K562 (cell line): Measurements from ENCODE around the gene GALE. TPM values are rescaled to one million over a fixed set of nuclear protein-coding genes. Genes with fewer than 3 reads are reported as not detected.
A peak's percentile ranks its signal among the peaks of the same experiment; 100 is the strongest.

Source experiments
- ARID3A ChIP-seq: IDR thresholded peaks from 2 replicates; pipeline ENCODE4 v1.6.1; 2012; ENCODE audit warnings: low read depth, low read length, improper control_type of control experiment, borderline replicate concordance
- BRF2 ChIP-seq: IDR thresholded peaks from 3 replicates; pipeline ENCODE4 v1.6.1; 2011; ENCODE audit warnings: borderline replicate concordance, mild to moderate bottlenecking; ENCODE audit not compliant: insufficient read length, insufficient read depth
- CREB5 ChIP-seq: fragments of 250-450 bp; sonication (Bioruptor Pico); IDR thresholded peaks from 2 replicates; pipeline ENCODE4 v1.5.0; 2020; ENCODE audit warnings: mild to moderate bottlenecking
- E2F3 ChIP-seq: fragments of 250-450 bp; sonication (Bioruptor Pico); IDR thresholded peaks from 2 replicates; pipeline ENCODE4 v1.4.0; 2020; ENCODE audit warnings: mild to moderate bottlenecking
- ELF2 ChIP-seq: fragments of 250-450 bp; sonication (Bioruptor Pico); IDR thresholded peaks from 2 replicates; pipeline ENCODE4 v1.5.0; 2021; ENCODE audit warnings: mild to moderate bottlenecking
- FOXK2 ChIP-seq, 2 experiments: fragments of 450-650 bp; IDR thresholded peaks in 1 of 2; conservative IDR thresholded peaks in 1 of 2; 2 replicates each; pipeline ENCODE4 v1.6.1; 2016; ENCODE audit warnings: low read depth in 2 of 2, mild to moderate bottlenecking in 1 of 2
- GATA2 ChIP-seq: sonication (generic); formaldehyde crosslinking; IDR thresholded peaks from 2 replicates; pipeline ENCODE4 v1.4.0; 2020; ENCODE audit warnings: mild to moderate bottlenecking, missing genetic modification reagents
- HMGN3 ChIP-seq: IDR thresholded peaks from 2 replicates; pipeline ENCODE4 v1.6.1; 2011; ENCODE audit warnings: borderline replicate concordance, low read depth, mild to moderate bottlenecking, mixed read lengths, low read length; ENCODE audit not compliant: insufficient read length; ENCODE audit errors: extremely low read depth
- PCBP1 ChIP-seq: fragments of 200-400 bp; formaldehyde crosslinking; IDR thresholded peaks from 2 replicates; pipeline ENCODE4 v1.6.1; 2018; ENCODE audit warnings: mild to moderate bottlenecking, low read depth, low read length; ENCODE audit not compliant: poor library complexity, severe bottlenecking
- POLR2B ChIP-seq: fragments of 450-650 bp; IDR thresholded peaks from 2 replicates; pipeline ENCODE4 v1.6.1; 2018; ENCODE audit warnings: low read depth; ENCODE audit not compliant: partially characterized antibody
- RAD51 ChIP-seq: fragments of 450-650 bp; IDR thresholded peaks from 2 replicates; pipeline ENCODE4 v1.7.1; 2016; ENCODE audit warnings: low read depth, mild to moderate bottlenecking, borderline replicate concordance
- SMARCA4 ChIP-seq: fragments of 450-650 bp; IDR thresholded peaks from 2 replicates; pipeline ENCODE4 v1.6.1; 2016
- SNIP1 ChIP-seq: fragments of 450-650 bp; IDR thresholded peaks from 2 replicates; pipeline ENCODE4 v1.7.1; 2017; ENCODE audit warnings: low read depth, mild to moderate bottlenecking
- THRB ChIP-seq: fragments of 450-650 bp; formaldehyde crosslinking; conservative IDR thresholded peaks from 2 replicates; pipeline ENCODE4 v1.4.0; 2022; ENCODE audit warnings: mild to moderate bottlenecking, missing genetic modification characterization
- ZBTB11 ChIP-seq, 3 experiments: fragments of 200-800 bp in 1 of 3; fragments of 250-450 bp in 1 of 3; fragments of 450-650 bp in 1 of 3; sonication (Bioruptor Pico) in 1 of 3; sonication (Bioruptor generic) in 1 of 3; formaldehyde crosslinking in 1 of 3; IDR thresholded peaks; 2 replicates each; pipeline versions ENCODE4 v1.6.1 to v1.8.0; 2016 to 2022; ENCODE audit warnings: mild to moderate bottlenecking in 2 of 3, missing genetic modification characterization in 2 of 3, missing compliant biosample characterization in 1 of 3, moderate library complexity in 1 of 3
- ZNF165 ChIP-seq: fragments of 250-450 bp; sonication (Bioruptor Pico); IDR thresholded peaks from 2 replicates; pipeline ENCODE4 v1.4.0; 2020; ENCODE audit warnings: borderline replicate concordance
- ZNF384 ChIP-seq: IDR thresholded peaks from 2 replicates; pipeline ENCODE4 v1.6.1; 2012; ENCODE audit warnings: low read depth, low read length, improper control_type of control experiment
- polyA plus RNA-seq, 8 experiments: library from polyadenylated mRNA; depleted of rRNA in 4 of 8; stranded (reverse) in 5 of 8; unstranded in 3 of 8; fragments of >200 nt; fragmentation: Nextera tagmentation in 2 of 8; fragmentation: Illumina TruSeq in 1 of 8; extraction: Ambion mirVana in 2 of 8; extraction: Trizol in 1 of 8; gene quantifications; 2 replicates each; pipeline versions ENCODE4 v1.2.1 to v1.2.3, GENCODE V29; 2011 to 2014; ENCODE audit warnings: inconsistent platforms in 1 of 8, missing spikeins in 1 of 8
- total RNA-seq, 7 experiments: library from RNA; depleted of rRNA in 6 of 7; stranded (reverse); fragments of >200 nt in 6 of 7; fragmentation: Illumina TruSeq in 2 of 7; extraction: Trizol in 2 of 7; gene quantifications; 2 replicates each; pipeline versions ENCODE4 v1.2.1 to v1.2.3, GENCODE V29; 2011 to 2021; ENCODE audit warnings: low replicate concordance in 1 of 7

GALE gene
- total and polyA plus RNA-seq, 9 of the 15 experiments (the other 6 are each of a cell fraction or from before 2014, with no cell fraction given), result 8.4 to 139 (median 88.3) TPM

- TF ChIP-seq POLR2B, result peak; percentile 85
- TF ChIP-seq CREB5 (CRISPR knock-in tag), result no peak
- no peak for TF ChIP-seq ARID3A
- no peak for TF ChIP-seq RAD51
- TF ChIP-seq ZNF384, result no peak
- TF ChIP-seq BRF2, result no peak
- peak; percentile 98 for TF ChIP-seq ELF2
- TF ChIP-seq GATA2 (CRISPR knock-in tag), result no peak
- peak; percentile 86 for TF ChIP-seq PCBP1
- TF ChIP-seq ZNF165 (CRISPR knock-in tag), result no peak
- peak; percentile 80 for TF ChIP-seq HMGN3
- TF ChIP-seq ZBTB11 (CRISPR knock-in tag; IDR thresholded peaks at IDR 0.05), result peak in 2 of 3 experiments; percentile 89 to 98; a peak in 4 of 6 replicates
- no peak for TF ChIP-seq THRB (CRISPR knock-in tag)
- TF ChIP-seq FOXK2 (conservative IDR thresholded peaks at IDR 0.05 in 1 of 2, IDR thresholded peaks at IDR 0.05 in 1 of 2; ENCODE audit: low read depth in 2 of 2), result peak in 1 of 2 experiments; percentile 61; a peak in 2 of 4 replicates
- peak; percentile 68 for TF ChIP-seq E2F3
- no peak for TF ChIP-seq SNIP1
- no peak for TF ChIP-seq SMARCA4
Measured at GRCh38 chr1:23790696-23791515, 9.6 kb downstream of the GALE start, which contains the start of gene LYPLA2 (continued).
